DMS114 treated with DMSO at 0.1 percent for 48 hours (cell line): ENCODE data around the gene MKLN1.
A peak's percentile ranks its signal among the peaks of the same experiment; 100 is the strongest.
"Not testable (repeated sequence)": the region's sequence is repeated elsewhere in the genome, so short reads cannot be mapped to it uniquely, and the experiment has no call there.

ENCODE experiments used
- DNase-seq: peaks from one replicate; lab custom pipeline; 2025; ENCODE audit not compliant: unreplicated experiment; lab: John Stamatoyannopoulos, UW

Gene MKLN1

GRCh38 chr7:131513245-131514061 is 185.8 kb downstream of the MKLN1 start:
- peak; percentile 42 for DNase-seq

GRCh38 chr7:131515471-131515870 is 187.8 kb downstream of the MKLN1 start:
- not testable (repeated sequence) for DNase-seq

GRCh38 chr7:131517218-131517923 is 189.7 kb downstream of the MKLN1 start:
- no peak for DNase-seq

- DNase-seq, result no peak
Observed at GRCh38 chr7:131518626-131519025, 190.9 kb downstream of the MKLN1 start.

- no peak for DNase-seq
Observed at GRCh38 chr7:131521651-131522163, 194.0 kb downstream of the MKLN1 start.

- DNase-seq, result no peak
Observed at GRCh38 chr7:131522325-131522930, 194.8 kb downstream of the MKLN1 start.

- DNase-seq, result no peak
Observed at GRCh38 chr7:131524115-131524514, 196.4 kb downstream of the MKLN1 start.

GRCh38 chr7:131524703-131525102 is 197.0 kb downstream of the MKLN1 start:
- DNase-seq, result no peak

- DNase-seq, result no peak
Observed at GRCh38 chr7:131525820-131526219, 198.1 kb downstream of the MKLN1 start.

GRCh38 chr7:131527456-131527855 is 199.8 kb downstream of the MKLN1 start:
- no peak for DNase-seq

GRCh38 chr7:131529179-131529578 is 201.5 kb downstream of the MKLN1 start:
- no peak for DNase-seq

- DNase-seq, result no peak
Observed at GRCh38 chr7:131529617-131530016, 201.9 kb downstream of the MKLN1 start.

- no peak for DNase-seq
Observed at GRCh38 chr7:131530137-131530536, 202.5 kb downstream of the MKLN1 start.

- DNase-seq, result no peak
Observed at GRCh38 chr7:131532570-131533091, 205.0 kb downstream of the MKLN1 start.

GRCh38 chr7:131533151-131533559 is 205.5 kb downstream of the MKLN1 start:
- DNase-seq, result no peak

GRCh38 chr7:131533566-131534561 is 206.2 kb downstream of the MKLN1 start:
- no peak for DNase-seq

- no peak for DNase-seq
Observed at GRCh38 chr7:131536361-131536849, 208.7 kb downstream of the MKLN1 start.

GRCh38 chr7:131537571-131537978 is 209.9 kb downstream of the MKLN1 start:
- DNase-seq, result no peak

GRCh38 chr7:131538071-131538812 is 210.6 kb downstream of the MKLN1 start:
- DNase-seq, result no peak
